ENCODE results near the gene MED13.
"Not testable (repeated sequence)": the region's sequence is repeated elsewhere in the genome, so short reads cannot be mapped to it uniquely, and the experiment has no call there.

GRCh38 chr17:62072855-62073254 lies 7.8 kb upstream of the MED13 start:
- TF ChIP-seq, protein P1, sequence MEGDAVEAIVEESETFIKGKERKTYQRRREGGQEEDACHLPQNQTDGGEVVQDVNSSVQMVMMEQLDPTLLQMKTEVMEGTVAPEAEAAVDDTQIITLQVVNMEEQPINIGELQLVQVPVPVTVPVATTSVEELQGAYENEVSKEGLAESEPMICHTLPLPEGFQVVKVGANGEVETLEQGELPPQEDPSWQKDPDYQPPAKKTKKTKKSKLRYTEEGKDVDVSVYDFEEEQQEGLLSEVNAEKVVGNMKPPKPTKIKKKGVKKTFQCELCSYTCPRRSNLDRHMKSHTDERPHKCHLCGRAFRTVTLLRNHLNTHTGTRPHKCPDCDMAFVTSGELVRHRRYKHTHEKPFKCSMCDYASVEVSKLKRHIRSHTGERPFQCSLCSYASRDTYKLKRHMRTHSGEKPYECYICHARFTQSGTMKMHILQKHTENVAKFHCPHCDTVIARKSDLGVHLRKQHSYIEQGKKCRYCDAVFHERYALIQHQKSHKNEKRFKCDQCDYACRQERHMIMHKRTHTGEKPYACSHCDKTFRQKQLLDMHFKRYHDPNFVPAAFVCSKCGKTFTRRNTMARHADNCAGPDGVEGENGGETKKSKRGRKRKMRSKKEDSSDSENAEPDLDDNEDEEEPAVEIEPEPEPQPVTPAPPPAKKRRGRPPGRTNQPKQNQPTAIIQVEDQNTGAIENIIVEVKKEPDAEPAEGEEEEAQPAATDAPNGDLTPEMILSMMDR (optimal IDR thresholded peaks at IDR 0.05 in 1 of 3, IDR thresholded peaks at IDR 0.05 in 1 of 3, conservative IDR thresholded peaks at IDR 0.05 in 1 of 3; ENCODE audit: extremely low read depth in 1 of 3, insufficient read depth in 2 of 3, low read length in 3 of 3) = not testable (repeated sequence)
- not testable (repeated sequence) for TF ChIP-seq EZH2 (IDR thresholded peaks at IDR 0.05; ENCODE audit: low read length)

Data from keratinocyte (primary cell).